HG03571 (cell line): ENCODE measurements around the gene WDR70.
"Not testable (repeated sequence)": the region's sequence is repeated elsewhere in the genome, so short reads cannot be mapped to it uniquely, and the experiment has no call there.

Experiments
- ATAC-seq: cut with Tn5 transposase; IDR thresholded peaks from one replicate; pipeline ENCODE4 v1.9.1; 2021; ENCODE audit not compliant: unreplicated experiment

Gene WDR70

GRCh38 chr5:37672118-37672588 is 293.0 kb downstream of the WDR70 start:
- peak; percentile 74 for ATAC-seq

GRCh38 chr5:37674361-37674760 is 295.2 kb downstream of the WDR70 start:
- ATAC-seq: not testable (repeated sequence)

DNA sequence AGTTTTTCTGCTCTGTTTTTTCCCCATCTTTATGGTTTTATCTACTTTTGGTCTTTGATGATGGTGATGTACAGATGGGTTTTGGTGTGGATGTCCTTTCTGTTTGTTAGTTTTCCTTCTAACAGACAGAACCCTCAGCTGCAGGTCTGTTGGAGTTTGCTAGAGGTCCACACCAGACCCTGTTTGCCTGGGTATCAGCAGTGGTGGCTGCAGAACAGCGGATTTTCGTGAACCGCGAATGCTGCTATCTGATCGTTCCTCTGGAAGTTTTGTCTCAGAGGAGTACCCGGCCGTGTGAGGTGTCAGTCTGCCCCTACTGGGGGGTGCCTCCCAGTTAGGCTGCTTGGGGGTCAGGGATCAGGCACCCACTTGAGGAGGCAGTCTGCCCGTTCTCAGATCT is 300.2 kb downstream of the WDR70 start:
- ATAC-seq: not testable (repeated sequence)

- ATAC-seq: not testable (repeated sequence)
Observed at GRCh38 chr5:37679903-37680302, 300.8 kb downstream of the WDR70 start.

DNA sequence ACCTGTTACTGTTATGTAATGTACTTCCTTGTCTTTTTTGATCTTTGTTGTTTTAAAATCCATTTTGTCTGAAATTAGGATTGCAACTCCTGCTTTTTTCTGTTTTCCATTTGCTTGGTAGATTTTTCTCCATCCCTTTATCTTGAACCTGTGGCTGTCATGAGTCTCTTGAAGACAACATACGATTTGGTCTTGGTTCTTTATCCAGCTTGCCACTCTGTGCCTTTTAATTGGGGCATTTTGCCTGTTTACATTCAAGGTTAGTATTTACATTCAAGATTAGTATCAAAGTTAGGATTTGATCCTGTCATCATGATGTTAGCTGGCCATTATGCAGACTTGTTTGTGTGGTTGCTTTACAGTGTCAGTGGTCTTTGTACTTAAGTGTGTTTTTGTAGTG is 304.0 kb downstream of the WDR70 start:
- no peak for ATAC-seq

- no peak for ATAC-seq
Observed at GRCh38 chr5:37685211-37685610, 306.1 kb downstream of the WDR70 start.

- no peak for ATAC-seq
Observed at GRCh38 chr5:37685816-37686215, 306.7 kb downstream of the WDR70 start.

DNA sequence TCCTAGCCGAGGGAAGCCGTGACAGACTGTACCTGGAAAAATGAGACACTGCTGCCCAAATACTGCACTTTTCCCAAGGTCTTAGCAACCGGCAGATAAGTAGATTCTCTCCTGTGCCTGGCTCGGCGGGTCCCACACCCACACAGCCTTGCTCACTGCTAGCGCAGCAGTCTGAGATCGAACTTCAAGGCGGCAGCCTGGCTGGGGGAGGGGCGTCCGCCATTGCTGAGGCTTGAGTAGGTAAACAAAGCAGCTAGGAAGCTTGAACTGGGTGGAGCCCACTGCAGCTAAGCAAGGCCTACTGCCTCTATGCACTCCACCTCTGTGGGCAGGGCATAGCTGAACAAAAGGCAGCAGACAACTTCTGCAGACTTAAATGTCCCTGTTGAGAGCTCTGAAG is 309.8 kb downstream of the WDR70 start:
- not testable (repeated sequence) for ATAC-seq

DNA sequence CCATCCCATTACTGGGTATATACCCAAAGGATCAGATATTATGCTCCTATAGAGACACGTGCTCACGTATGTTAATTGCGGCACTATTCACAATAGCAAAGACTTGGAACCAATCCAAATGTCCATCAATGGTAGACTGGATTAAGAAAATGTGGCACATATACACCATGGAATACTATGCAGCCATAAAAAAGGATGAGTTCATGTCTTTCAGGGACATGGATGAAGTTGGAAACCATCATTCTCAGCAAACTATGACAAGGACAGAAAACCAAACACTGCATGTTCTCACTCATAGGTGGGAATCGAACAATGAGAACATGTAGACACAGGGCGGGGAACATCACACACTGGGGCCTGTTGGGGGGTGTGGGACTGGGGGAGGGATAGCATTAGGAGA is 315.2 kb downstream of the WDR70 start:
- not testable (repeated sequence) for ATAC-seq

DNA sequence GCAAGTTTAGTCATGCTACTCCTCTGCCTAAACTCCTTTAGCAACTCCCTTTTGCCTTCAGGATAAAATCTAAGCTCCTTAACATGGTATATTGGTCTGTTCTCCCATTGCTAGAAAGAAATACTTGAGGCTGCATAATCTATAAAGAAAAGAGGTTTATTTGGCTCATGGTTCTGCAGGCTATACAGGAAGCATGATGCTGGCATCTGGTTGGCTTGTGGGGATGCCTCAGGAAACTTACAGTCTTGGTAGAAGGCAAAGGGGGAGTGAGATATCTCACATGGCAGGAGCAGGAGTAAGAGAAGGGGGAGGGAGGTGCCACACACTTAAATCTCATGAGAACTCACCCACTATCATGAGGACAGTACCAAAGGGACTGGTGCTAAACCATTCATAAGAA is 315.7 kb downstream of the WDR70 start:
- ATAC-seq: no peak

GRCh38 chr5:37695647-37696046 is 316.5 kb downstream of the WDR70 start:
- ATAC-seq: no peak

DNA sequence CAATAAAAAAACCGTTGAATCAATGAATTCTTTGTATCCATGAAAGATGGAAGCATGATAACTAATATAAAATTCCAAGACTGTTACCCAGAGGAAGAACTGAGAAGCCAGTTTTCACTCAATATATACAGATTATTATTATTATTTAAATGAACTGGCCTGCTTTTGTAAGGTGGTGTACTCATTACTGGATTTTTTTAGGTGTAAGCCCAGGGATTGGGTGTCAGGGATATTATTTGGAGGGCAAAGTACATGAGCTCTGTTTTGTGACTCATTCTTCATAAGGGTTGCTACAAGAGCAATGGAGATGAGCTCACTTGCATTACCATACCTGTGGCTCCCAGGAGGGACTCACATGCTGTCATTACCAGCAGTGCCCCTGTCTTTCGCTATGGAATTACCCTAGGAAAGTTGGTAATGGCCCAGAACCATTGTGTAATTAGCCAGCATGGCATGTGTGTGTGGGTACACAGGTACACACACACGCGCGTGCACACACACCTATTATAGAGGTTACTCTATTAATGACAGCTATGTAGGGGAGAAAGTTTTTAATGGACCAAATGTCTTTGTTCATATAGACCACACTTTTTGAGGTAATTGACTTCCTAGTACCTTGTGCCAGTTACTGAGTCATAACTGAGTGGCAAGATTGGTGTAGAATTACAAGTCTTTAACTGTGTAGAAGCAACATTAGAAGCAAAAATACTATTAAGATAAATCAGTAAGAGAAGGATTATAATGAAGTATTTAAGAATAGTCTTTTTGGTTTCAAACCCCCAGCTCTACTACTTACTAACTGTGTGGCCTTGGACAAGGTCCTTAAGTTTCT is 317.3 kb downstream of the WDR70 start:
- no peak for ATAC-seq

- no peak for ATAC-seq
Observed at GRCh38 chr5:37701868-37702267, 322.8 kb downstream of the WDR70 start.

DNA sequence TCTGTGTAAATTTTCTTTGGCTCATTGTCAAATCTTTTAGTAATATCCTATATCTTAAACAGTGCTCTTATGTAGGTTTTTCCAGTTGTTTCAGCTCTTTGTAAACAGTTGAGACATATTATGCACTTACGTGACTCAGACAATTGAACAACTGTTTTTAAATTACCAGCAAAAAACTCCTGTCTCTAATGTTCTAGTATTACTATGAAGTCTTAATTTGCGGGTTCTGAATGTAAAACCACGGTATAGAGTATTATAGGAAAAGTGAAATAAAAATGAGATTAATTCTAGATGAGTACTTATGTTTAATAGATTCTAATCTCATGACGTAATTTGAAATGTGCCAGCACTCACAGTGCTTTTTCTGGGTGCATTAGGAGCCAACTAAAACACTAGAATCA is 324.7 kb downstream of the WDR70 start:
- ATAC-seq: no peak

DNA sequence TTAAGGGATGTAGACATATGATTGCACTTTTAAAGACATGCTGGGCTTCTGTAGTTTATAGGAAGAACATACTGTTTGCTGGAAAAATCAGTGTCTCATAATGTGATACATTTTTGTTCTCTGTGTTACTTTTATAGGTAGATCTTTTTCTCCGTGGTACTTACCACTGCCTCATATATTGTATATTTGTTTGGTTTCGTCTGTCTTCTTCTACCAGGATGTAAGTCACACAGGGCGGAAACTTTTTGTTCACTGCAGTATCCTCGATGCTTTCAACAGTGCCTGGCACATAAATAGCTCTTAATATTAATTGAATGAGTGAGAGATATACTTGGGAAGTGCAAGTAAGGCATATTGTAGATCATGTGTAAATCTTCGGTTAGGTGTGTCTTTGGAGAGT is 325.3 kb downstream of the WDR70 start:
- no peak for ATAC-seq

DNA sequence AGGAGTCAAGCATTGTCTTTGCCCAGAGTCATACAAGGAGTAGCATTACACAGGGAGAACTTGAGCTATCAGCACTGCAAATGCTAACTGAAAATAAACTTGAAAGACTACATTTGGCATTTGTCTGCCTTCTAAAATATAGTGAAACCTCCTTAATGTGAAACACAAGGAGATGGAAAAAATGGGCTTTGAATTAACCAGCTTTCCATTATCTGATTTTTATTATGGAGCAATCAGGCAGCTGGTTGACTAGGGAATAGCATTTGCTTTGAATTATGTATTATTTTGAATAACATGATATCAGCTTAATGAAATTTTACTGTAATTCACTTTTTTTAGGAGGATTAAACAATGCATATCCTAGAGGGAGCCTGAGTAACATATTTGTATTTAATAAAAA is 329.9 kb downstream of the WDR70 start:
- ATAC-seq: no peak

- ATAC-seq: no peak
Observed at GRCh38 chr5:37710965-37711364, 331.8 kb downstream of the WDR70 start.

DNA sequence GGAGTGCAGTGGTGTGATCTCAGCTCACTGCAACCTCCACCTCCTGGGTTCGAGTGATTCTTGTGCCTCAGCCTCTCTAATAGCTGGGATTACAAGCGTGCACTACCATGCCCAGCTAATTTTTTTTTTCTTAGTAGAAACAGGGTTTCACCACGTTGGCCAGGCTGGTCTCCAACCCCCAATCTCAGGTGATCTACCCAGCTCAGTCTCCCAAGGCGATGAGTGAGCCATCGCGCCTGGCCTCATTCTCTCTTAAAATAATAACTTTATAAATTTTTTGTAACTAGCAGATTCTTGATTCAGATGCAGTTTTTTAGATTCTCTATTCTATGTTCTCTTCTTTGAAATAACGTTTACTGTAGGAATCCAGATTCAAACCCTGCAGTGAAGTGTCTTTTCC is 333.6 kb downstream of the WDR70 start:
- ATAC-seq: no peak

DNA sequence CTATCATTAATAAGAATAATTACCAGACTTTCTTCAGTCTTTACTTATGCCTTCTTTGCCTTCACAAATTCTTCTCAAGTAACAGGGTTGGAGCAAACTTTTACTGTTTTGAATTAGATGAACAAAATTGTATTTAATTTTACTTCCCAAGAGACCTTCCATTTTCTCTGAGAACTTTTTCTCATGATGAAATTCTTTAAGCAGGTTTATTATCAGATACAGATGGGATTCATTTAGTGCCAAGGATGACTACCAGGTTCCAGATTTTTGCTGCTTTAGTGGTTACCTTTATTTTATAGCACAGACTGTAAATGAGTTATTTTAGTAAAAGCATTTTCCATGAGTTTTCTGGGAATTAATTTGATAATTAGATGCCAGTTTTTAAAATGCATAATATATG is 335.6 kb downstream of the WDR70 start:
- ATAC-seq: no peak

GRCh38 chr5:37715361-37715760 is 336.2 kb downstream of the WDR70 start:
- ATAC-seq: no peak

DNA sequence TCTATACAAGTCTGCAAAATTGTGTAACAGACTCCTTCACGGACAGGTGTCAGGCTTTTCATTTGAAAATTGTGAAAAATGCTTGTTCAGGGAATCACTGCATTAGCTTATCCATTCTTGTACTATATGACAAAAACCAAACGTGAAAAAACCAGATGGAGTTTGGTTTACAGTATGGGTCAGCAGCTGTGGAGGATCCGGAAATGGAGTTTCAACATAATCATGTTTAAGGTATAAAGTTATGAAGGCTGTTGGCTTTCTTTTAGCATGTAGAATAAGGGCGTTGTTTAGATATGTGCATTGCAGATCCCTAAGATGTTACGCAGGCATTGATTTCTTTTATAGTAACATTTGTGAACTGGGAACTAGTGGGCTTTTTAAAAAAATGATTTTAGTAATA is 336.9 kb downstream of the WDR70 start:
- ATAC-seq: no peak

DNA sequence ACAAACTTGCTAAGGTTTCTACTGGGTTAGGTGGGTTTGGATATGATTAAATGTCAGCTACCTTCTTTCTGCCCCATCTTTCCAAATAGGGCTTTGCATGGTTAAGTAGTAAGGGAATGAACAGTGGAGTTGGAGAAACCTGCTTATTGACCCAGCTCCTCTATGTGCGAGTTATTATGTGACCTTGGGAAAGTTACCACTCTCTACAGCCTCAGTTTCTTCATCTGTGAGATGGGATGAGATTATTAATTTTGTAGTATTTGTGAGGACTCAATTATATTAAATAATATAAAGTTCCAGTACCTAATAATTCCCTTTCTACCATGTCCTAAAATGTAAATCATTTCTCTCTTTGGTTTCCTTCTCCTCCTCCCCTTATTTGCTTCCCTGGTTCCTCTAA is 337.3 kb downstream of the WDR70 start:
- ATAC-seq: no peak

DNA sequence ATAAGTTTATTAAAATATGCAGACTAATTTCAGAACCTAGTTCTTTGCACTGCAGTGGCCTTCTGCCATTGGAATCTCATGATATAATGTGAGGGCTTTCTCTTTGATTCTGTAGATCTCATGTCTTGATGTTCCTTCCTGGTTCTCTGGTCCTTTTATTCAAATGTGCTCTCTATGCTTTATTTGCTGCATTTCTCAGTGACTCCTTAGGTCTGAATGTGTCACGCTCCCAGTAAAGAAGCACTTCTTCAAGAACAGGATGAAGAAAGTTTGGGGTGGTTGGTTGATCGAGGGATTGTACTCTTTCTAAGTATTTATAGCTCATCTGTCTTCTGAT is 338.1 kb downstream of the WDR70 start:
- no peak for ATAC-seq
